ENCODE measurements around the gene COL15A1.

The COL15A1 gene

DNA sequence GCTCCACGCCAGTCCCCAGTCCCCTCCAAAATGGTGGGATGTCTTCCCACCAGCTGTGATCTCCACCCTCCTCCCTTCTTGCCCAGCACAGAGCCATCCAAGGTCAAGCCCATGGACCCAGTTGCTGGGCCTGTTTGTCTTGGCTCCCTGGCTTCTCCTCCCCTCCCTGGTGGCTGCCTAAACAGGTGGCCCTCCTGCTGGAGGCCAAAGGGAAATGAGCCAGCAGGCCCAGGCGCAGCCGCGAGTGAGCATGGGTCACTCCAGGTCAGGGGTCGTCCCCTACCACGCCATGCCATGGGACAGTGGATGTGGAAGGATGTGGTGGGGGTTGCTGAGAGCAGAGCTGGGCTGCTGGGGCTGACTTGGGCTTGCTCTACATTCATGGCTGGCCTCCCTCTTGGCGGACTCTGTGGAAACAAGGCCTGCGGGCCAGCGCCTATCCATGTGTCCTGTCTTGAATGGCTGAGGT is 33.6 kb downstream of the COL15A1 start:
- DNase-seq (ENCODE audit: low spot score) = no peak
- Histone ChIP-seq H3K27ac (peak overlapping the region; percentile 81 to 87), H3K4me3 (no peak overlapping the region)
- TF ChIP-seq, protein P1, sequence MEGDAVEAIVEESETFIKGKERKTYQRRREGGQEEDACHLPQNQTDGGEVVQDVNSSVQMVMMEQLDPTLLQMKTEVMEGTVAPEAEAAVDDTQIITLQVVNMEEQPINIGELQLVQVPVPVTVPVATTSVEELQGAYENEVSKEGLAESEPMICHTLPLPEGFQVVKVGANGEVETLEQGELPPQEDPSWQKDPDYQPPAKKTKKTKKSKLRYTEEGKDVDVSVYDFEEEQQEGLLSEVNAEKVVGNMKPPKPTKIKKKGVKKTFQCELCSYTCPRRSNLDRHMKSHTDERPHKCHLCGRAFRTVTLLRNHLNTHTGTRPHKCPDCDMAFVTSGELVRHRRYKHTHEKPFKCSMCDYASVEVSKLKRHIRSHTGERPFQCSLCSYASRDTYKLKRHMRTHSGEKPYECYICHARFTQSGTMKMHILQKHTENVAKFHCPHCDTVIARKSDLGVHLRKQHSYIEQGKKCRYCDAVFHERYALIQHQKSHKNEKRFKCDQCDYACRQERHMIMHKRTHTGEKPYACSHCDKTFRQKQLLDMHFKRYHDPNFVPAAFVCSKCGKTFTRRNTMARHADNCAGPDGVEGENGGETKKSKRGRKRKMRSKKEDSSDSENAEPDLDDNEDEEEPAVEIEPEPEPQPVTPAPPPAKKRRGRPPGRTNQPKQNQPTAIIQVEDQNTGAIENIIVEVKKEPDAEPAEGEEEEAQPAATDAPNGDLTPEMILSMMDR (IDR thresholded peaks at IDR 0.05) = no peak

DNA sequence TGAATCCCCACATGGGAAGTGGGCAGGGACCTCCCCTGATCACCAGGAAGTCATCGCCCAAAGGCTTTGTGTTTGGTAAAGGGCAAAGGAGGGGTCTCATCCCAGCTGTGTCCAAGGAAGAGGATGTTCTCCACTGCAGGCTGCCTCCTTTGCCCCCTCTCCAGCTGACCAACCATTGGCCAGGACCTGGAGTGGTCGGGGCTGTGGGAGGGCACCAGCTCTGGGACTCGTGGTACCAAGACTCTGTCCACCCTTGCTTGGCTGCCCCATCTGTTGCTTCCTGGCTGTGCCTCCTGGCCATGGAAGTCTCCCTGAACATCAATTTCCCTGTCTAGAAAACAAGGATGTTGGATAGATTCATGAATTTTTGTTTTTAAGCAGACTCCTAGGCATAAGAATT is 34.1 kb downstream of the COL15A1 start:
- Histone ChIP-seq H3K4me3 (peak overlapping the region; percentile 14), H3K27ac (peak overlapping the region; percentile 81 to 87)
- TF ChIP-seq, protein P1 (IDR thresholded peaks at IDR 0.05) = no peak
- no peak for DNase-seq (ENCODE audit: low spot score)

DNA sequence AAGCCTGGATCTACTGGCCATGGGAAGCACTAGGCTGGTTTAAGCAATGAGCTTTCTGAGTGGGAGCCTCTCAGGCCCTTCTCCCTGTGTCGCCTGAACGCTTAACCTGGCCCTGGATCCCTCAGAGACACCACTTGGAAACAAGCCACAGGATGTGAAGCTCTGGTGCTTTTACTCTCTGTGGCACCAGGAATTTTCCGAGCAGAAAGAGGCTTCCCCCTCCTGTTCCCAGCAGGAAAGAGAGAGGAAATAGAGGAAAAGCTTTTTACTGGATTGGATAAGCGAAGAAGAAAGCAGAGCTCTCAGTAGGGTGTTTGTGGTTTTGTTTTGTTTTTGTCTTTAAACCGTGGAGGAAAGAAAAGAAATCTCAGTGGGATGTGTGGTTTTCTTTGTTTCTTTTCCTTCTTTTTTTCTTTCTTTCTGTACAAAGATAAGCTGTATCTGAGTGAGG is 34.5 kb downstream of the COL15A1 start:
- H3K4me3 ChIP-seq = peak overlapping the region; percentile 14
- H3K27ac ChIP-seq = peak overlapping the region; percentile 81 to 87
- TF ChIP-seq, protein P1 (IDR thresholded peaks at IDR 0.05) = no peak
- DNase-seq (ENCODE audit: low spot score) = no peak

DNA sequence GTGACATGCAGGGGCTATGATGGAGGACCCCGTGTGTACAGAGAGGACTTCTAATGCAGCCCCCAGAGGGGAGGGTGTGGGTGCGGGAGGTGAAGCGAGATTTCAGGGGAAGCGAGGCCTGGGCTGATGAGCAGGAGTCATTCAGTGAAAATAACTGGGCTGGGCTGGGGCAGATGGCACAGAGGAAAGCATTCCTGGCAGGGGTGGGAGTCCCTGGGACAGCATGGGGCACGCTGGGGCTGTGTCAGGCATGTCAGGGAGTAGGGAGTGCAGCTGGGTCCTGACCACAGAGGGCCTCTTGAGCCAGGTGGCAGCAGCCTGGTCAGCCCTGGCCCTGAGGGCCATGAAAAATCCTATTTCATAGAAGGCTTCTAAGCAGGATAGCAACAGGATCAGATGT is 36.6 kb downstream of the COL15A1 start:
- Histone ChIP-seq H3K4me3 (no peak overlapping the region), H3K27ac (peak overlapping the region in 1 of 2 donors; percentile 54)
- no peak for DNase-seq (ENCODE audit: low spot score)
- TF ChIP-seq, protein P1 (IDR thresholded peaks at IDR 0.05) = no peak

DNA sequence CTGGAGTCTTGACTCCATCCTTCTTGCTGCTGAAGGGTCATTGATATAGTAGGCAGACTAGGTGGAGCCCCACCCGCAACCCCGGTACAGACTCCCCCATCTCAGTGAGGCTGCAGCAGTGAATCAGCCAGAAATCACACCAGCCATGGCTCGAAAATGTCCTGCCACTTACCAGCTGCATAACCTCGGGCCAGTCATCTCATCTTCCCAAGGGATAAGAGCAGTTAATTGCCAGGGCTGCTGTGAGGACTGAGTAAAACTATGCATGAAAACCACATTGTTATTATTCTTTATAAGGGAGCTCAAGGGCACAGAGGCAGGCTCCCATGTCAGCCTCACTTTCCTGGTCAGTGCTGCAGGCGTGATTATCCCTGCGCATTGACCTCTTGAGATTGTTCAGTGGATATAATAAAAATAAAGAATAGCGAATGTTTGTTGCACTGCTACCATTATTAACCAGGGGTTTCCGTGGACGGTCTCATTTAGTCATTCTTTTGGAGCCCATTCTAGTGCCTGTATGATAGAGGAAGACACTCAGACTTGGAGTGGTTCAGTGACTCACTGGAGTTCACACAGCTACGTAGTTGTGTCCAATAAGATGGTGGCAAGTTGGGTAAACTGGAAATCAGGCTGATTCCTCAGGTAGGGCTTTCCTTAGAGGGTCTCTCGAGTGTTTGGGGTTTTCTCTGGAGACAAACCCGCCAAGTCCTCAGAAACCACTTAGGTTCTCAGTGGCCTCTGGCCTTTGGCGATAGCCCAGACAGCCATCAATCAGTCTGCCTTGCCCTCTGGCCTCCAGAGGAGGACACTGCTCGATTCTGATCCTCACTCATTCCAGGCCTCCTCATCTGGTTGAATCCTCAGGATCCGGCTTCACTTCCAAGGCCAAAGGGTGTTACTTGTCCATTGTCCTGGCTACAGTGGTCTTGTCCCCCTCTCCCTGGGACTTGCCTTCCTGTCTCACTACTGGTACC is 39.9 kb downstream of the COL15A1 start:
- H3K4me3 ChIP-seq = no peak overlapping the region
- H3K27ac ChIP-seq = peak overlapping the region; percentile 50 to 76
- no peak for DNase-seq (ENCODE audit: low spot score)
- TF ChIP-seq, protein P1 (IDR thresholded peaks at IDR 0.05) = no peak

DNA sequence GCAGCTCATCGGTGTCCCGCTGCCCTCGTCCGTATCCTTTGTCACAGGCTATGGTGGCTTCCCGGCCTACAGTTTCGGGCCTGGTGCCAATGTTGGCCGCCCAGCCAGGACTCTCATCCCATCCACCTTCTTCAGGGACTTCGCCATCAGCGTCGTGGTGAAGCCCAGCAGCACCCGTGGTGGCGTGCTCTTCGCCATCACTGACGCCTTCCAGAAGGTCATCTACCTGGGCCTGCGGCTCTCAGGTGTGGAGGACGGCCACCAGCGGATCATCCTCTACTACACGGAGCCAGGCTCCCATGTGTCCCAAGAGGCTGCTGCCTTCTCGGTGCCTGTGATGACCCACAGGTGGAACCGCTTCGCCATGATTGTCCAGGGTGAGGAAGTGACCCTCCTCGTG is 41.9 kb downstream of the COL15A1 start:
- TF ChIP-seq, protein P1 (IDR thresholded peaks at IDR 0.05) = no peak
- Histone ChIP-seq H3K4me3 (no peak overlapping the region), H3K27ac (peak overlapping the region; percentile 83 to 91)
- DNase-seq (ENCODE audit: low spot score) = peak; percentile 64
